Measurements from ENCODE around the gene TNFRSF4. TPM values are rescaled to one million over a fixed set of nuclear protein-coding genes. Genes with fewer than 3 reads are reported as not detected.

Gene TNFRSF4
- total and polyA plus RNA-seq, 4 donors: 0.08 to 0.35 (median 0.15) TPM; not detected in 1

DNA sequence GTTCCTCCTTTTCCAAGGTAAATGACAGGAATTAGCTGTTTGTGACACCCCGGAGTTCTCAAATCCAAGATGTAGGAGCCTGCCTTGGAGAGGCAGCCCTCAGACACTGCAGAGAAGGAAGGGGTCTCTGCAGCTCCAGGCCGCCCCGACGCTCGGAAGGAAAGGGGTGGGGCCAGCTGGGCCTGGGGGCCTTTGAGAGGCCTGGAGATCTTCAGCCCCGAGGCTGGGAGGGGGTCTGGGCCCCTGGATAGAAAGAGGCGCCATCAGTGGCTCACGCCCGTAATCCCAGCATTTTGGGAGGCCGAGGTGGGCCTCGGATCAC is 6.4 kb downstream of the TNFRSF4 start (continued):
- TF ChIP-seq, protein P1, sequence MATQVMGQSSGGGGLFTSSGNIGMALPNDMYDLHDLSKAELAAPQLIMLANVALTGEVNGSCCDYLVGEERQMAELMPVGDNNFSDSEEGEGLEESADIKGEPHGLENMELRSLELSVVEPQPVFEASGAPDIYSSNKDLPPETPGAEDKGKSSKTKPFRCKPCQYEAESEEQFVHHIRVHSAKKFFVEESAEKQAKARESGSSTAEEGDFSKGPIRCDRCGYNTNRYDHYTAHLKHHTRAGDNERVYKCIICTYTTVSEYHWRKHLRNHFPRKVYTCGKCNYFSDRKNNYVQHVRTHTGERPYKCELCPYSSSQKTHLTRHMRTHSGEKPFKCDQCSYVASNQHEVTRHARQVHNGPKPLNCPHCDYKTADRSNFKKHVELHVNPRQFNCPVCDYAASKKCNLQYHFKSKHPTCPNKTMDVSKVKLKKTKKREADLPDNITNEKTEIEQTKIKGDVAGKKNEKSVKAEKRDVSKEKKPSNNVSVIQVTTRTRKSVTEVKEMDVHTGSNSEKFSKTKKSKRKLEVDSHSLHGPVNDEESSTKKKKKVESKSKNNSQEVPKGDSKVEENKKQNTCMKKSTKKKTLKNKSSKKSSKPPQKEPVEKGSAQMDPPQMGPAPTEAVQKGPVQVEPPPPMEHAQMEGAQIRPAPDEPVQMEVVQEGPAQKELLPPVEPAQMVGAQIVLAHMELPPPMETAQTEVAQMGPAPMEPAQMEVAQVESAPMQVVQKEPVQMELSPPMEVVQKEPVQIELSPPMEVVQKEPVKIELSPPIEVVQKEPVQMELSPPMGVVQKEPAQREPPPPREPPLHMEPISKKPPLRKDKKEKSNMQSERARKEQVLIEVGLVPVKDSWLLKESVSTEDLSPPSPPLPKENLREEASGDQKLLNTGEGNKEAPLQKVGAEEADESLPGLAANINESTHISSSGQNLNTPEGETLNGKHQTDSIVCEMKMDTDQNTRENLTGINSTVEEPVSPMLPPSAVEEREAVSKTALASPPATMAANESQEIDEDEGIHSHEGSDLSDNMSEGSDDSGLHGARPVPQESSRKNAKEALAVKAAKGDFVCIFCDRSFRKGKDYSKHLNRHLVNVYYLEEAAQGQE (IDR thresholded peaks at IDR 0.05): no peak

DNA sequence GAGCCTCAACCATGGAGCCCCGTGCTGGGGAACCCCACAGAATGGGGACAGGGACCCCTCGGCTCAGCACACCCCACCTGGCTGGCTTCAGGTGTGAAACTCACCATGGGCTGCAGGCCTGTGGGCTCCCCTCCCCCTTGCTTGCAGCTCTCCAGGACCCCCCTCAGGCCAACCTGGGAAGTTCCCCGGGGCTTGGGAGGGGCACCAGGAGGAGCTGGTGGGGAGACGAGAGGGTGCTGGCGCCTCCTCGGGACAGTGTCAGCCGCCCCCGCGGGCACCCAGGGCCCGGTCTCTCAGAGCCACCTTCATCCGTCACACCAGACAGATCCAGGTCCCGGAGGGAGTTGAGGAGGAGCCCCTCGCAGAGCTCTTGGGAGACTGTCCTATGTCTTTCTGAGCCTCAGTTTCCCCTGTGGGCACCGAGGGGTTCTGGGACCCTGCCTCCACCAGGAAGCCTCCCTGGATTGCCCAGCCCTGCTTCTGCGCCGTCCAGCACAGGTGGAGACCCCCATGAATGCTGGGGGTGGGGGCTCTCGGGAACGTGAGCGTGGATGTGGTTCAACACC is 6.9 kb downstream of the TNFRSF4 start:
- no peak overlapping the region for H3K27ac ChIP-seq (ENCODE audit: low read depth in 1 of 2, low read length in 2 of 2)
- no peaks in the 10 kb centered on the region for H3K36me3 ChIP-seq (ENCODE audit: control insufficient read depth in 4 of 4, insufficient read depth in 3 of 4, low read depth in 1 of 4, low read length in 3 of 4)
- WGBS: 55% methylated on average over 19 of the region's 19 CpGs
- no peak overlapping the region for H3K9ac ChIP-seq (ENCODE audit: low read depth in 1 of 2, low read length in 2 of 2)
- peaks cover 0 to 8% (median 0%) of the 10 kb centered on the region in 4 donors for H3K27me3 ChIP-seq (ENCODE audit: control insufficient read depth in 4 of 4, insufficient read depth in 4 of 4, low read length in 3 of 4)
- no peaks in the 10 kb centered on the region for H3K9me3 ChIP-seq (ENCODE audit: control insufficient read depth in 4 of 4, low read length in 3 of 4)
- peaks cover 0 to 6% (median 1%) of the 10 kb centered on the region in 4 donors for H3K4me1 ChIP-seq (ENCODE audit: control insufficient read depth in 4 of 4, insufficient read depth in 4 of 4, low read length in 3 of 4)
- DNase-seq (ENCODE audit: low spot score): no peak
- no peak for TF ChIP-seq FOXA2 (IDR thresholded peaks at IDR 0.05)
- TF ChIP-seq EGR1 (IDR thresholded peaks at IDR 0.05; ENCODE audit: low read depth in 2 of 2): no peak
- TF ChIP-seq, protein P1 (IDR thresholded peaks at IDR 0.05): no peak
- no peak for TF ChIP-seq JUND (IDR thresholded peaks at IDR 0.05)
- TF ChIP-seq RAD21 (IDR thresholded peaks at IDR 0.05): no peak
- TF ChIP-seq YY1 (IDR thresholded peaks at IDR 0.05): no peak
- TF ChIP-seq, protein P2, sequence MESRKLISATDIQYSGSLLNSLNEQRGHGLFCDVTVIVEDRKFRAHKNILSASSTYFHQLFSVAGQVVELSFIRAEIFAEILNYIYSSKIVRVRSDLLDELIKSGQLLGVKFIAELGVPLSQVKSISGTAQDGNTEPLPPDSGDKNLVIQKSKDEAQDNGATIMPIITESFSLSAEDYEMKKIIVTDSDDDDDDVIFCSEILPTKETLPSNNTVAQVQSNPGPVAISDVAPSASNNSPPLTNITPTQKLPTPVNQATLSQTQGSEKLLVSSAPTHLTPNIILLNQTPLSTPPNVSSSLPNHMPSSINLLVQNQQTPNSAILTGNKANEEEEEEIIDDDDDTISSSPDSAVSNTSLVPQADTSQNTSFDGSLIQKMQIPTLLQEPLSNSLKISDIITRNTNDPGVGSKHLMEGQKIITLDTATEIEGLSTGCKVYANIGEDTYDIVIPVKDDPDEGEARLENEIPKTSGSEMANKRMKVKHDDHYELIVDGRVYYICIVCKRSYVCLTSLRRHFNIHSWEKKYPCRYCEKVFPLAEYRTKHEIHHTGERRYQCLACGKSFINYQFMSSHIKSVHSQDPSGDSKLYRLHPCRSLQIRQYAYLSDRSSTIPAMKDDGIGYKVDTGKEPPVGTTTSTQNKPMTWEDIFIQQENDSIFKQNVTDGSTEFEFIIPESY (IDR thresholded peaks at IDR 0.05): no peak
- no peak for TF ChIP-seq HNF4A (conservative IDR thresholded peaks at IDR 0.05)
- no peak for TF ChIP-seq HNF4G (IDR thresholded peaks at IDR 0.05)
- TF ChIP-seq RXRA (IDR thresholded peaks at IDR 0.05): no peak
- no peak for TF ChIP-seq FOXA1 (IDR thresholded peaks at IDR 0.05)
- no peak for TF ChIP-seq GABPA (IDR thresholded peaks at IDR 0.05 in 1 of 2, conservative IDR thresholded peaks at IDR 0.05 in 1 of 2)
- no peak overlapping the region for H3K4me3 ChIP-seq (ENCODE audit: low read depth in 1 of 3, low read length in 3 of 3)
